GM23338 (cell line): ENCODE data around the gene ICAM3. TPM values are rescaled to one million over a fixed set of nuclear protein-coding genes. Genes with fewer than 3 reads are reported as not detected.

Experiments used
- ATAC-seq: fragments of 200-7000 bp; cut with Tn5 transposase; 3 replicates; pipeline ENCODE4 v1.9.1; 2020
- DNase-seq: peaks from one replicate; pipeline ENCODE4 v3.0.0-alpha.2; 2015; ENCODE audit warnings: low spot score
- H2AFZ ChIP-seq: fragments of 200-600 bp; sonication (generic); 2 replicates; pipeline ENCODE4 v1.8.0; 2016; ENCODE audit warnings: antibody characterized with exemption, mild to moderate bottlenecking, moderate library complexity
- H3F3A ChIP-seq: fragments of 200-600 bp; sonication (generic); replicated peaks from 2 replicates; pipeline ENCODE4 v1.8.0; 2017; ENCODE audit warnings: antibody characterized with exemption, mixed run types, low read depth
- H3K27ac ChIP-seq: fragments of 200-600 bp; sonication (generic); 2 replicates; pipeline ENCODE4 v1.6.1; 2016; ENCODE audit warnings: low read depth
- H3K27me3 ChIP-seq: fragments of 200-600 bp; sonication (generic); 2 replicates; pipeline ENCODE4 v1.8.0; 2016; ENCODE audit warnings: mild to moderate bottlenecking, mixed run types, moderate library complexity; ENCODE audit not compliant: insufficient read depth
- H3K36me3 ChIP-seq: fragments of 200-600 bp; sonication (generic); 2 replicates; pipeline ENCODE4 v1.8.0; 2016; ENCODE audit warnings: mild to moderate bottlenecking; ENCODE audit not compliant: insufficient read depth
- H3K4me1 ChIP-seq: fragments of 200-600 bp; sonication (generic); 2 replicates; pipeline ENCODE4 v1.8.0; 2016; ENCODE audit warnings: mild to moderate bottlenecking, moderate library complexity; ENCODE audit not compliant: insufficient read depth
- H3K4me2 ChIP-seq: fragments of 200-600 bp; sonication (generic); 2 replicates; pipeline ENCODE4 v1.7.1; 2017; ENCODE audit warnings: mixed run types
- H3K4me3 ChIP-seq: fragments of 200-600 bp; sonication (generic); 2 replicates; pipeline ENCODE4 v1.6.1; 2016; ENCODE audit warnings: mixed run types
- H3K79me2 ChIP-seq: fragments of 200-600 bp; sonication (generic); replicated peaks from 2 replicates; pipeline ENCODE4 v1.8.0; 2017; ENCODE audit warnings: mild to moderate bottlenecking; ENCODE audit not compliant: insufficient read depth
- H3K9me2 ChIP-seq: fragments of 200-600 bp; sonication (generic); 2 replicates; pipeline ENCODE4 v1.8.0; 2017; ENCODE audit not compliant: insufficient read depth
- H4K20me1 ChIP-seq: fragments of 200-600 bp; sonication (generic); replicated peaks from 2 replicates; pipeline ENCODE4 v1.8.0; 2017; ENCODE audit warnings: mild to moderate bottlenecking; ENCODE audit not compliant: insufficient read depth
- H3K27ac Mint-ChIP-seq: 2 replicates; pipeline ENCODE4 v1.8.0; 2020; ENCODE audit warnings: inconsistent platforms, mild to moderate bottlenecking, moderate library complexity, mixed read lengths
- H3K27me3 Mint-ChIP-seq: 3 replicates; pipeline ENCODE4 v1.8.0; 2022; ENCODE audit warnings: low read depth, mild to moderate bottlenecking, moderate library complexity, mixed read lengths, inconsistent platforms; ENCODE audit not compliant: insufficient read depth, poor library complexity
- H3K36me3 Mint-ChIP-seq: 3 replicates; pipeline ENCODE4 v1.8.0; 2021; ENCODE audit warnings: low read depth, mild to moderate bottlenecking, inconsistent platforms, moderate library complexity, mixed read lengths
- H3K4me1 Mint-ChIP-seq: 3 replicates; pipeline ENCODE4 v1.8.0; 2020; ENCODE audit warnings: mild to moderate bottlenecking, inconsistent platforms, mixed read lengths
- H3K4me3 Mint-ChIP-seq: 3 replicates; pipeline ENCODE4 v1.8.0; 2021; ENCODE audit warnings: moderate library complexity, mild to moderate bottlenecking, inconsistent platforms, mixed read lengths
- H3K9me3 Mint-ChIP-seq: 3 replicates; pipeline ENCODE4 v1.8.0; 2020; ENCODE audit warnings: moderate library complexity, mild to moderate bottlenecking, inconsistent platforms, mixed read lengths
- CREB1 ChIP-seq: fragments of 250-450 bp; sonication (Bioruptor Pico); IDR thresholded peaks from 2 replicates; pipeline ENCODE4 v1.5.0; 2020; ENCODE audit warnings: low read depth, mild to moderate bottlenecking, moderate library complexity
- EZH2 ChIP-seq: fragments of 200-600 bp; sonication (generic); IDR thresholded peaks from one replicate; pipeline ENCODE4 v1.8.0; 2017; ENCODE audit warnings: antibody characterized with exemption, mild to moderate bottlenecking, low read depth; ENCODE audit not compliant: unreplicated experiment
- EZH2phosphoT487 ChIP-seq: fragments of 200-600 bp; sonication (generic); IDR thresholded peaks from one replicate; pipeline ENCODE4 v1.8.1; 2018; ENCODE audit warnings: antibody characterized with exemption; ENCODE audit not compliant: unreplicated experiment
- JUNB ChIP-seq: IDR thresholded peaks from one replicate; pipeline ENCODE4 v1.6.1; 2016; ENCODE audit warnings: antibody characterized with exemption; ENCODE audit not compliant: unreplicated experiment
- NANOG ChIP-seq: IDR thresholded peaks from 2 replicates; pipeline ENCODE4 v1.6.1; 2016; ENCODE audit warnings: antibody characterized with exemption, borderline replicate concordance
- POLR2AphosphoS5 ChIP-seq: IDR thresholded peaks from 2 replicates; pipeline ENCODE4 v1.6.1; 2016; ENCODE audit warnings: antibody characterized with exemption, low read depth
- STAT1 ChIP-seq: IDR thresholded peaks from one replicate; pipeline ENCODE4 v1.6.1; 2016; ENCODE audit warnings: antibody characterized with exemption; ENCODE audit not compliant: unreplicated experiment
- ZNF114 ChIP-seq: fragments of 250-450 bp; sonication (Bioruptor Pico); IDR thresholded peaks from 2 replicates; pipeline ENCODE4 v1.5.0; 2020; ENCODE audit warnings: mild to moderate bottlenecking, moderate library complexity
- ZNF331 ChIP-seq: fragments of 250-450 bp; sonication (Bioruptor Pico); IDR thresholded peaks from 2 replicates; pipeline ENCODE4 v1.5.0; 2020; ENCODE audit warnings: low read depth, mild to moderate bottlenecking, moderate library complexity
- ZNF462 ChIP-seq: fragments of 250-450 bp; sonication (Bioruptor Pico); IDR thresholded peaks from 2 replicates; pipeline ENCODE4 v1.5.0; 2020; ENCODE audit warnings: mild to moderate bottlenecking, moderate library complexity
- polyA plus RNA-seq: library from polyadenylated mRNA; unstranded; fragments of >200 nt; fragmentation: Nextera tagmentation; extraction: Ambion mirVana; gene quantifications from 2 replicates; pipeline ENCODE4 v1.2.1, GENCODE V29; 2016
- total RNA-seq: library from RNA; depleted of rRNA; stranded (reverse); fragments of >200 nt; shearing (Covaris generic); gene quantifications from 2 replicates; pipeline ENCODE4 v1.2.3, GENCODE V29; 2014
- TF ChIP-seq, protein P1 (sequence below): IDR thresholded peaks from 2 replicates; pipeline ENCODE4 v1.6.1; 2016; ENCODE audit warnings: antibody characterized with exemption
- TF ChIP-seq, protein P2 (sequence below): IDR thresholded peaks from one replicate; pipeline ENCODE4 v1.6.1; 2018; ENCODE audit warnings: antibody characterized with exemption; ENCODE audit not compliant: unreplicated experiment
- TF ChIP-seq, protein P3 (sequence below), 2 experiments: fragments of 200-600 bp in 1 of 2; sonication (generic) in 1 of 2; conservative IDR thresholded peaks; 2 replicates each; pipeline versions ENCODE4 v1.5.1 to v1.6.1; 2016 to 2017; ENCODE audit warnings: antibody characterized with exemption in 2 of 2, low read depth in 2 of 2, mild to moderate bottlenecking in 2 of 2, moderate library complexity in 1 of 2

The ICAM3 gene
- total and polyA plus RNA-seq, 2 experiments from 2014 or later: 9.6 to 14.7 TPM

GRCh38 chr19:10299545-10300458 lies 39.6 kb downstream of the ICAM3 start:
- H3K4me3 Mint-ChIP-seq: no peak overlapping the region
- Histone ChIP-seq H4K20me1 (no peaks in the 10 kb centered on the region), H3K4me2 (no peak overlapping the region), H3K79me2 (no peaks in the 10 kb centered on the region), H2AFZ (no peak overlapping the region), H3K9me2 (no peaks in the 10 kb centered on the region), H3K36me3 (no peaks in the 10 kb centered on the region), H3K4me3 (no peak overlapping the region), H3F3A (0 out of 2 replicates have a peak, but pooled peaks cover 8% of the 10 kb centered on the region), H3K4me1 (no peaks in the 10 kb centered on the region), H3K27ac (no peak overlapping the region), H3K27me3 (peaks cover 33% of the 10 kb centered on the region)
- peaks cover 7% of the 10 kb centered on the region; the same call in 1 of the 3 replicates for H3K4me1 Mint-ChIP-seq
- no peak overlapping the region for H3K27ac Mint-ChIP-seq
- H3K9me3 Mint-ChIP-seq: no peaks in the 10 kb centered on the region
- DNase-seq (no peak), ATAC-seq (no peak)
- H3K27me3 Mint-ChIP-seq: peaks cover 39% of the 10 kb centered on the region
- H3K36me3 Mint-ChIP-seq: no peaks in the 10 kb centered on the region
- TF ChIP-seq CREB1 (CRISPR knock-in tag): no peak
- no peak for TF ChIP-seq EZH2phosphoT487
- TF ChIP-seq NANOG: no peak
- no peak for TF ChIP-seq EZH2
- no peak for TF ChIP-seq ZNF462
- TF ChIP-seq, protein P1, sequence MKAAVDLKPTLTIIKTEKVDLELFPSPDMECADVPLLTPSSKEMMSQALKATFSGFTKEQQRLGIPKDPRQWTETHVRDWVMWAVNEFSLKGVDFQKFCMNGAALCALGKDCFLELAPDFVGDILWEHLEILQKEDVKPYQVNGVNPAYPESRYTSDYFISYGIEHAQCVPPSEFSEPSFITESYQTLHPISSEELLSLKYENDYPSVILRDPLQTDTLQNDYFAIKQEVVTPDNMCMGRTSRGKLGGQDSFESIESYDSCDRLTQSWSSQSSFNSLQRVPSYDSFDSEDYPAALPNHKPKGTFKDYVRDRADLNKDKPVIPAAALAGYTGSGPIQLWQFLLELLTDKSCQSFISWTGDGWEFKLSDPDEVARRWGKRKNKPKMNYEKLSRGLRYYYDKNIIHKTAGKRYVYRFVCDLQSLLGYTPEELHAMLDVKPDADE: no peak
- TF ChIP-seq, protein P2, sequence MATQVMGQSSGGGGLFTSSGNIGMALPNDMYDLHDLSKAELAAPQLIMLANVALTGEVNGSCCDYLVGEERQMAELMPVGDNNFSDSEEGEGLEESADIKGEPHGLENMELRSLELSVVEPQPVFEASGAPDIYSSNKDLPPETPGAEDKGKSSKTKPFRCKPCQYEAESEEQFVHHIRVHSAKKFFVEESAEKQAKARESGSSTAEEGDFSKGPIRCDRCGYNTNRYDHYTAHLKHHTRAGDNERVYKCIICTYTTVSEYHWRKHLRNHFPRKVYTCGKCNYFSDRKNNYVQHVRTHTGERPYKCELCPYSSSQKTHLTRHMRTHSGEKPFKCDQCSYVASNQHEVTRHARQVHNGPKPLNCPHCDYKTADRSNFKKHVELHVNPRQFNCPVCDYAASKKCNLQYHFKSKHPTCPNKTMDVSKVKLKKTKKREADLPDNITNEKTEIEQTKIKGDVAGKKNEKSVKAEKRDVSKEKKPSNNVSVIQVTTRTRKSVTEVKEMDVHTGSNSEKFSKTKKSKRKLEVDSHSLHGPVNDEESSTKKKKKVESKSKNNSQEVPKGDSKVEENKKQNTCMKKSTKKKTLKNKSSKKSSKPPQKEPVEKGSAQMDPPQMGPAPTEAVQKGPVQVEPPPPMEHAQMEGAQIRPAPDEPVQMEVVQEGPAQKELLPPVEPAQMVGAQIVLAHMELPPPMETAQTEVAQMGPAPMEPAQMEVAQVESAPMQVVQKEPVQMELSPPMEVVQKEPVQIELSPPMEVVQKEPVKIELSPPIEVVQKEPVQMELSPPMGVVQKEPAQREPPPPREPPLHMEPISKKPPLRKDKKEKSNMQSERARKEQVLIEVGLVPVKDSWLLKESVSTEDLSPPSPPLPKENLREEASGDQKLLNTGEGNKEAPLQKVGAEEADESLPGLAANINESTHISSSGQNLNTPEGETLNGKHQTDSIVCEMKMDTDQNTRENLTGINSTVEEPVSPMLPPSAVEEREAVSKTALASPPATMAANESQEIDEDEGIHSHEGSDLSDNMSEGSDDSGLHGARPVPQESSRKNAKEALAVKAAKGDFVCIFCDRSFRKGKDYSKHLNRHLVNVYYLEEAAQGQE: no peak
- TF ChIP-seq STAT1: no peak
- no peak for TF ChIP-seq ZNF114 (CRISPR knock-in tag)
- TF ChIP-seq, protein P3, sequence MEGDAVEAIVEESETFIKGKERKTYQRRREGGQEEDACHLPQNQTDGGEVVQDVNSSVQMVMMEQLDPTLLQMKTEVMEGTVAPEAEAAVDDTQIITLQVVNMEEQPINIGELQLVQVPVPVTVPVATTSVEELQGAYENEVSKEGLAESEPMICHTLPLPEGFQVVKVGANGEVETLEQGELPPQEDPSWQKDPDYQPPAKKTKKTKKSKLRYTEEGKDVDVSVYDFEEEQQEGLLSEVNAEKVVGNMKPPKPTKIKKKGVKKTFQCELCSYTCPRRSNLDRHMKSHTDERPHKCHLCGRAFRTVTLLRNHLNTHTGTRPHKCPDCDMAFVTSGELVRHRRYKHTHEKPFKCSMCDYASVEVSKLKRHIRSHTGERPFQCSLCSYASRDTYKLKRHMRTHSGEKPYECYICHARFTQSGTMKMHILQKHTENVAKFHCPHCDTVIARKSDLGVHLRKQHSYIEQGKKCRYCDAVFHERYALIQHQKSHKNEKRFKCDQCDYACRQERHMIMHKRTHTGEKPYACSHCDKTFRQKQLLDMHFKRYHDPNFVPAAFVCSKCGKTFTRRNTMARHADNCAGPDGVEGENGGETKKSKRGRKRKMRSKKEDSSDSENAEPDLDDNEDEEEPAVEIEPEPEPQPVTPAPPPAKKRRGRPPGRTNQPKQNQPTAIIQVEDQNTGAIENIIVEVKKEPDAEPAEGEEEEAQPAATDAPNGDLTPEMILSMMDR (conservative IDR thresholded peaks at IDR 0.05; ENCODE audit: low read depth in 2 of 2): no peak
- TF ChIP-seq JUNB: no peak
- no peak for TF ChIP-seq POLR2AphosphoS5
- TF ChIP-seq ZNF331 (CRISPR knock-in tag): no peak
